ENCODE data around the gene VPREB1.
"Not testable (repeated sequence)": the region's sequence is repeated elsewhere in the genome, so short reads cannot be mapped to it uniquely, and the experiment has no call there.

The VPREB1 gene

DNA sequence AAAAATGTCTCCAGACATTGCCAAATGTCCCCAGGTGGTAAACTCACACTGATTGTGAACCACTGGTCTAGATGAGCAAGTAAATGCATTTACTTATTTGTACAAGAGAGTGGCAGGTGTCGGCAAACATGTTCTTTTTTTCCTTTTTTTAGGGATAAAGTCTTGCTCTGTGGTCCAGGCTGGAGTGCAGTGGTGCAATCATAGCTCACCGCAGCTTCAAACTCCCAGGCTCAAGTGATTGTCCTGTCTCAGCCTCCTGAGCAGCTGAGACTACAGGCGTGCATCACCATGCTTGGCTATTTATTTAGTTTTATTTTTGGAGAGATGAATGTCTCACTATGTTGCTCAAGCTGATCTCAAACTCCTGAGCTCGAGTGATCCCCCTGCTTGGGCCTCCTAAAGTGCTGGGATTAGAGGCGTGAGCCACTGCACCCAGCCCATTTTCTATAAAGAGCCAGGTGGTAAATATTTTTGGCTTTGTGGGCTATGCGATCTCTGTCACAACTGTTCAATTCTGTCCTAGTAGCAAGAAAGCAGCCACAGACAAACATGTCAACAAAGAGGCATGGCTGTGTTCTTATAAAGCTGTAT is 1.4 kb downstream of the VPREB1 start:
- DNase-seq (ENCODE audit: low read depth): no peak

DNA sequence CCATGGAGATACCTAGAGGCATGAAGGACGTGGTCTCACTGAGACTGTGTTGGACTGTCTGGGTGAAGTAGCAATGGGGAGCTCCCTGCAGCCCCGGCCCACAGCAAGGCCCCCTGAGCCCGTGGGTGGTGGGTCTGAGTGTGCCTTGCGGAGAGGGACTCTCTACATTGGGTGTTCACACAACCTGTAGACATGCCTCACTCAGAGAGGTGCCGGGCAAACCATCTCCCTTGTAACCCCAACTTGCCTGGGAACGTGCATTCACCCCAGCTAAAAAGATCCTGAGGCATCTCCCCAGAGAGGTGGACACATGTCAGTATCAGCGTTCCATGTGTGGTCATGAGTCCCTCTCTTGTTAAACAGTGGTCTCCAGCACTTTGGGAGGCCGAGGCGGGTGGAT is 2.1 kb downstream of the VPREB1 start:
- no peak for DNase-seq (ENCODE audit: low read depth)

DNA sequence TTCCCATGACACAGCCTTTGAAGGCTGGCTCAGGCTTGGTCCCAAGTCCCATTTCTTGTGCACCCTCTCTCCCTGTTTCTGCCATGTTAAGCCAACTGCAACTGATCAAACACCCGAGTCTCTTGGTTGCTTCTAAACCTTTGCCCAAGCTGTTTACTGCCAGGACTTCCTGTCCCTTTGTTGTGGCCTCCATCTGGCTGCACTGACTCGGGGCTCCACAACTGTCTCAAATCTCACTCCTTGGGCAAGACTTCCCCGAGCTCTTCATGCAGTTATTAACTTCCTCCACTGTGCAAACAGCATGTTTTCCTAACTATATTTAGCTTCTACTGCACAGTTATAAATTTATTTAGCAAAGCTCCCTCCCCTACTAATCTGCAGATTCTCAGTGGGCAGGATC is 4.3 kb downstream of the VPREB1 start:
- no peak for DNase-seq (ENCODE audit: low read depth)

DNA sequence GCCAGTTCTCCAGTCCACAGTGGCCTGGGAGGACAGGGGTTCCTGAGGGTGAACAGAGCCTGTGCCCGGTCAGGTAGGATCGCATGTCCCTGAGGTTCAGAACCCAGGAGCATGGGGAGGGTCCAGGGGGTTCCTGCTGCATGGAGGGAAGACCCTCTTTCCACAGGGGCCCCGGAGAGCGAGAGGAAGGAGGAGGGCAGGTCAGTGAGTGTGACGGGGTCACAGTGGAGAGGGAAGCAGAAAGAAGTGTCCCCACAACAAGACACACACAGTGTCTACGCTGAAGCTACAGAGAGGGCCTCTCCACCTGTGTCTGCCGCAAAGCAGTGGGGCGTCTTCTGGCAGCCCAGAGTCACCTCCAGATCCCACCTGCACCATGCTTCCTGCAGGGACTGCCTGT is 6.1 kb downstream of the VPREB1 start:
- DNase-seq (ENCODE audit: low read depth): not testable (repeated sequence)

DNA sequence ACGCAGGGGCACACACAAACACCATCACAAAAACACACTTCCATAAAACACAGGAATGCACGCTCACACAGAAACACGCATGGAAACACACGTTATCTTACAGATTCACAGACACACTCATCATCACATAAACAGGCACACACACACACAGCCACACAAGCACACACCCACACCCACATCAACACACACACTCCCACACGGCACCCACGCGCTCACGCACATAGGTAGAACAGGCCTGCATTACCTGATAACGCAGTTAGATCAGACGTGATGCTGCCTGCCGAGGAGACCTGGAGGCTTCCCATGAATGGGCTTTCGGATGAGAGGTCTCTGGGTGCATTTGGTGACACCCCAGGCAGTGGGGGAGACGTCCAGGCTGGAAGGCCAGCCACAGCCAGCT is 11.5 kb downstream of the VPREB1 start:
- DNase-seq (ENCODE audit: low read depth): not testable (repeated sequence)

DNA sequence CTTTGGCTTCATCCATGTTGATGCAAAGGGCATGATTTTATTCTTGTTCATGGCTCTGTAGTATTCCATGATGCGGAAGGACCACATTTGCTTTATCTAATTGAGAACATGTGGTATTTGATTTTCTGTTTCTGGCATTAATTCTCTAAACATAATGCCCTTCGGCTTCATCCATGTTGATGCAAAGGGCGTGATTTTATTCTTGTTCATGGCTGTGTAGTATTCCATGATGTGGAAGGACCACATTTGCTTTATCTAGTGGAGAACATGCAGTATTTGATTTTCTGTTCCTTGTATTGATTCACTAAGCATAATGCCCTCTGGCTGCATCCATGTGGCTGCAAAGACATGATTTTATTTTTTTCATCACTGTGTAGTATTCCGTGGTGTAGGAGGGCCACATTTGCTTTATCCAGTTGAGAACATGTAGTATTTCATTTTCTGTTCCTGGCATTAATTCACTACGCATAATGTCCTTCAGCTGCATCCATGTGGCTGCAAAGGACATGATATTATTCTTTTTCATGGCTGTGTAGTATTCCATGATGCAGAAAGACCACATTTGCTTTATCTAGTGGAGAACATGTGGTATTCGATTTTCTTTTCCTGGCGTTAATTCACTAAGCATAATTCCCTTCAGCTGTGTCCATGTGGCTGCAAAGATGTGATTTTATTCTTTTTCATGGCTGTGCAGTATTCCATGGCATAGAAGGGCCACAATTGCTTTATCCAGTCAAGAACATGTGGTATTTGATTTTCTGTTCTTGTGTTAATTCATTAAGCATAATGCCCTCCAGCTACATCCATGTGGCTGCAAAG is 14.2 kb downstream of the VPREB1 start:
- DNase-seq (ENCODE audit: low read depth): not testable (repeated sequence)

DNA sequence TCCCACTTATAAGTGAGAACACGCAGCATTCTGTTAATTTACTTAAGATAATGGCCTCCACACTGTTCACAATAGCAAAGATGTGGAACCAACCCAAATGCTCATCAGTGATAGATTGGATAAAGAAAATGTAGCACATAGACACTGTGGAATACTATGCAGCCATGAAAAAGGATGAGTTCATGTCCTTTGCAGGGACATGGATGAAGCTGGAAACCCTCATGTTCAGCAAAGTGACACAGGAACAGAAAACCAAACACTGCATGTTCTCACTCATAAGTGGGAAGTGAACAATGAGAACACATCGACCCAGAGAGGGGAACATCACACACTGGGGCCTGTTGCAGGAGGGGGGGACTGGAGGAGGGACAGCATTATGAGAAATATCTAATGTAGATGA is 15.6 kb downstream of the VPREB1 start:
- not testable (repeated sequence) for DNase-seq (ENCODE audit: low read depth)

DNA sequence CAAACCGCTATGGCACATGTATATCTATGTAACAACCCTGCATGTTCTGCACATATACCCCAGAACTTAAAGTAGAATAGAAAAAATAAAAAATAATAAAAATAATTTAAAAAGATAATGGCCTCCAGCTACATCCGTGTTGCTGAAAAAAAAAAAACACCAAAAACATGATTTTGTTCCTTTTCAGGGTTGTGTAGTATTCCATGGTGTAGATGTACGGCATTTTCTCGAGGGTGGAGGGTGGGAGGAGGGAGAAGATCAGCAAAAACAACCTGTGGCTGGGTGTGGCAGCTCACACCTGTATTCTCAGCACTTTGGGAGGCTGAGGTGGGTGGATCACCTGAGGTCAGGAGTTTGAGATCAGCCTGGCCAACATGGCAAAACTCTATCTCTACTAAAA is 16.0 kb downstream of the VPREB1 start:
- DNase-seq (ENCODE audit: low read depth): not testable (repeated sequence)

DNA sequence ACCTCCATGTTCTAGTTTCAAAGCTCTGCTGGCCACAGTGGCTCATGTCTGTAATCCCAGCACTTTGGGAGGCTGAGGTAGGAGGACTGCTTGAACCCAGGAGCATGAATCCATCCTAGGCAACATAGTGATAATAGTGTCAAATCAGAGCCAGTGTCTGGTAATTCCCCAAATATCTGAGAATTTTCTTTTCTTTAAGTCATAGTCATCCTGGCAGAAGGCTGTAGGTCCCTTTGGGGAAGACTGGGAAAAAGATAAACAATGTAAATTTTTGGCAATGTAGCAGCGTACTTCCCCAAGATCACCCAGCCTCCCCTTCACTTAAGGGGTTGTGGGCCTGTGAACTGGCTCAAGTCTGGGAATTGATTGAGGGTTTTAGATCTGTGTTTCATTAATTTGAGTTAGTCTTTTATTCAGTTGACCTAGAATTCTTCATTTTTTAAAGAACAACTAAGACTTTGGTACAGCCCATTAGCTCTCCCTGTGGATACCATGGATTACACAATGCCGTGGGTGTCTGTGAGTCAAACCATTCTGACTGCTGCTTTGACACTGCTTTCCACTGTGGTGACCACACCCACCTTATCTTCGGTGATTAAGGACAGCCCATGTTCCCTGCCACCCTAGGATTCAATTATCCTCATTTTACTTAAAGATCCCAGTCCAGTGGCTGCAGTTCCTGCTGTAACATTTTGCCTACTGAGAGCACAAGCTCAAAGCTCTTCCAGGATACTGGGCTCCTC is 17.9 kb downstream of the VPREB1 start:
- peak; percentile 71 for DNase-seq (ENCODE audit: low read depth)

DNA sequence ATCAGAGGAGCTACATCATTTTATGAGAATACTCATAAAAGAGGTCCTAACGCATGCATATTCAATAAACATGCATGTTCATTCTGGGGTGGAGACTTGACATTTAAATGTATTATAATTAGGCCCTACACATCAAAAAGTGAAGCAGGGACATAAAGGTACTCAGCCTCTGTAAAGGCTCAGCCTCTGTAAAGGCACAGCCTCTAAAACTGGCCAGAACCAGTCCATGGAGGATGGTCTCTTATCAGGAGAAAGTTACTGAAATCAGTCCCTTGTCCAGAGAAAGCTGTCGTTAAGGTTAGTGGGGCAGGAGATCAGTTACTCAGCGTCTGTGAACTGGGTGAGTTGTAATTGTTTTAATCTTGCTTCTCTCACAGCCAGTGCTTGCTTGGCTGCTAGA is 19.2 kb downstream of the VPREB1 start:
- not testable (repeated sequence) for DNase-seq (ENCODE audit: low read depth)

DNA sequence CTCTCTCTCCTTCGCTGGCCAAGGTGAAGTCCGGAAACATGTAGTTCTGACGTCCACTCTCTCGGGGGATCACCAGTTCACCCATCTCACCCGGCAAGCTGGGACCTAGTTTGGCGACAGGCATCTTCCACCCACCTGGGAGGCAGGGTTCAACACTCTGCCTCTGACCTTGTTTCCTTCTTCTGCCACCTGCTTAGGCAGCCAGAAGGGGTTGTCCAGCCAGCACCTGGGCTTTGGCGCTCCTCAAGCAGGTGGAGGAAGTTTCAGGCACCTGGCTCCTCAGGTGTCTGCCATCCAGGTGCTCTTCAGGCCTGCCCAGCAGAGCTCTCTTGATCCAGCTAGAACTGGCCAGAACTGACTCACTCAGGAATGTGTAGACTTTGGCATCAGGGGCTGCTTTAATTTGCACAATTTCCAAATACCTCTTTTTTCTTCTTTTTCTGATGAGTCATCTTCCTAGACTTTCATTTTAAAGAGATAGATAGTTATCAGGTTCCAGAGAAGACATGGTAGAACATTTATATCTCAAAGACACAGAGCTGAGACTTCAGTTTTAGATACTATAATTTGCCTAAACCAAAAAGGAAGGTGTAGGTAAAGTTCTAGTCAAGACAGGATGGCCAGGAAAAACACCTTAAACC is 25.6 kb downstream of the VPREB1 start:
- not testable (repeated sequence) for DNase-seq (ENCODE audit: low read depth)

DNA sequence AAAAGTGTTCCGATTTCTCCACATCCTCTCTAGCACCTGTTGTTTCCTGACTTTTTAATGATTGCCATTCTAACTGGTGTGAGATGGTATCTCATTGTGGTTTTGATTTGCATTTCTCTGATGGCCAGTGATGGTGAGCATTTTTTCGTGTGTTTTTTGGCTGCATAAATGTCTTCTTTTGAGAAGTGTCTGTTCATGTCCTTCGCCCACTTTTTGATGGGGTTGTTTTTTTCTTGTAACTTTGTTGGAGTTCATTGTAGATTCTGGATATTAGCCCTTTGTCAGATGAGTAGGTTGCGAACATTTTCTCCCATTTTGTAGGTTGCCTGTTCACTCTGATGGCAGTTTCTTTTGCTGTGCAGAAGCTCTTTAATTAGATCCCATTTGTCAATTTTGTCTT is 32.8 kb downstream of the VPREB1 start:
- not testable (repeated sequence) for DNase-seq (ENCODE audit: low read depth)

DNA sequence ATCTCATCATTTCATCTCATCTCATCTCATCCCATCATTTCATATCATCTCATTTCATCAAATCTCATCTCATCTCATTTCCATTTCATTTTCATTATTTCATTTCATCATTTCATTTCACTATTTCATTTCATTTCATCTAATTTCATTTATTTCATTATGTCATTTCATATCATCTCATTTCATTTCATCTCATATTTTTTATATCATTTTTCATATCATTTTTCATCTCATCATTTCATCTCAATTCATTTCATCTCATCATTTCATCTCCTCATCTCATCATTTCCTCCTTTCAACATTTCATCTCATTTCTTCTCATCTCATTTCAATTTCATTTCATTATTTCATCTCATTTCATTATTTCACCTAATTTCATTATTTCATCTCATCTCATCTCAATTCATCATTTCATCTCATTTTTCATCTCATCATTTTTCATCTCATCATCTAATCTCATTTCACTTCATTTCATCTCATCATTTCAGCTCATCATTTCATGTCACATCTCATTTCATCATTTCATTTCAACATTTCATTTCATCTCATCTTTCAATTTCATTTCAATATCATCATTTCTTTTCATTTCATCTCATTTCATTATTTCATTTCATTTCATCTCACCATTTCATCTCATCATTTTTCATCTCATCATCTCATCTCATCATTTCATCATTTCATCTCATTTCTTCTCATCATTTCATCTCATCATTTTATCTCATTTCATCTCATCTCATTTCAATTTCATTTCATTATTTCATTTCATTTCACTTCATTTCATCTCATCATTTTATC is 40.6 kb downstream of the VPREB1 start:
- not testable (repeated sequence) for DNase-seq (ENCODE audit: low read depth)

DNA sequence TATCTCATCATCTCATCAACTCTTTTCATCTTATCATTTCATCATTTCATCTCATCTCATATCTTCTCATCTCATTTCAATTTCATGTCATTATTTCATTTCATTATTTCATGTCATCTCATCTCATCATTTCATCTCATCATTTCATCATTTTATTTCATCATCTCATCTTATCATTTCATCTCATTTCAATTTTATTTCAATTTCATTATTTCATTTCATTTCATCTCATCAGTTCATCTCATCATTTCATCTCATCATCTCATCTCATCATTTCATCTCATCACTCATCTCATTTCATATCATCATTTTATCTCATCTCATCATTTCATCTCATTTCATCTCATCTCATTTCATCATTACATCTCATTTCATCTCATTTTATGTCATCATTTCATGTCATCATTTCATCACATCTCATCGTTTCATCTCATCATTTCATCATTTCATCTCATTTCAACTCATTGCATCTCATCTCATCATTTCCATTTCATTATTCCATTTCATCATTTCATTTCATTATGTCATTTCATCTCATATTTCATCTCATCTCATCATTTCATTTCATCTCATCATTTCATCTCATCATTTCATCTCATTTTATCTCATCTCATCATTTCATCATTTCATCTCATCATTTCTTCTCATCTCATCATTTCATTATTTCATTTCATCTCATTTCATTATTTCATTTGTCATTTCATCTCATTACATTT is 42.0 kb downstream of the VPREB1 start:
- not testable (repeated sequence) for DNase-seq (ENCODE audit: low read depth)

DNA sequence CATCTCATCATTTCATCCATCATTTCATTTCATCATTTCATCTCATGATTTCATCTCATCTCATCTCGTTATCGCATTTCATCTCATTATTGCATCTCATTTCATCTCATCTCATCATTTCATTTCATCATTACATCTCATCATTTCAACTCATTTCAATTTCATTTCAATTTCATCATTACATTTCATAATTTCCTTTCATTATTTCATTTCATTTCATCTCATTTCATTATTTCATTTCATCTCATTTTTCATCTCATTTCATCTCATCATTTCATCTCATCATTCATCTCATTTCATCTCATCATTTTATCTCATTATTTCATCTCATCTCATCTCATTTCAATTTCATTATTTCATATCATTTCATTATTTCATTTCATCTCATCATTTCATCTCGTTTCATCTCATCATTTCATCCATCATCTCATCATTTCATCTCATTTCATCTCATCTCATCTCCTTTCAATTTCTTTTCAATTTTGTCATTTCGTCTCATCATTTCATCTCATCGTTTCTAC is 42.6 kb downstream of the VPREB1 start:
- DNase-seq (ENCODE audit: low read depth): not testable (repeated sequence)

DNA sequence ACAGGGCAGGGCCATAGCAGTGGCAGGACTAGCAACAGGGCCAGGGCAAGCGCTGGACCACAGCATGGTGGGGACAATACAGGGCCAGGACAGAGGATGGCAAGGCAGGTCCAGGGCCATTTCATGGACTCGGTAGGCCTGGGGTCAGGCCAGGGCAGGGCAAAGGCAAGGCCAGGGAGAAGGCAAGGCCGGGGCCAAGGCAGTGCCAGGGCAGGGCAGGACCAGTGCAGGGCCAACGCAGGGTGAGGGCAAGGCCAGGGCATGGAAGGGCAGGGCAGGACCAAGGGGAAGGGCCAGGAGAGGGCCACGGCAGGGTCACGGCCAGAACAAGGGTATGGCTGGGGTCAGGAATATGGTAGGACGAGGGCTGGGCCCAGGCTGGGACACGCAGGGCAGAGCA is 45.1 kb downstream of the VPREB1 start:
- DNase-seq (ENCODE audit: low read depth): not testable (repeated sequence)

DNA sequence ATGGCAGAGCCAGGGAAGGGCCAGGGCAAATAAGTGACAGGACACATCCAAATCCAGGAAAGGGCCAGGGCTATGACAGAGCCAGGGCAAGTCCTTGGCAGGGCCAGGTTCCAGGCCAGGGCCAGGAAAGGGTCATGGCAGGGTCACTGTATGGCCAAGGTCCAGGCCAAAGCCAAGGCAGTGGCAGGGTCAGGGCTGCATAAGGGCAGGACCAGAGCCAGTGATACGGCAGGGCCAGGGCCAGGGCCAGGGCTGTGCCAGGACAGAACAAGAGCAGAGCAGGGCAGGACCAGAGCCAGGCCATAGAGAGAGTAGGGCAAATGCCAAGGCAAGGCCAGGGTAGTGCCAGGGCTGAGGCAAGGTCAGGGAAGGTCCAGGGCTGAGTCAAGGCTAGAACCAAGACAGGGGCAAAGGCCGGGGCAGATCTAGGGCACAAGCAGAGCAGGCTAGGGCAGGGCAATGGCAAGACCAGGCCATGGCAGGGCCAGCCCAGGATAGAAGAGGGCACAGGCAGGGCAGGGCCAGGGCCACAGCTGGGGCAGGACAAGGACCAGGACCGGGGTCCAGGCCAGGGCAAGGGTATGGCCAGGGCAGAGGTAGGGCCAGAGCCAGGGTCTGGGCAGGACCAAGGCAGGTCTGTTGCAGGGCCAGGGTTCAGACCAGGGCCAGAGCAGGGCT is 46.7 kb downstream of the VPREB1 start:
- not testable (repeated sequence) for DNase-seq (ENCODE audit: low read depth)

DNA sequence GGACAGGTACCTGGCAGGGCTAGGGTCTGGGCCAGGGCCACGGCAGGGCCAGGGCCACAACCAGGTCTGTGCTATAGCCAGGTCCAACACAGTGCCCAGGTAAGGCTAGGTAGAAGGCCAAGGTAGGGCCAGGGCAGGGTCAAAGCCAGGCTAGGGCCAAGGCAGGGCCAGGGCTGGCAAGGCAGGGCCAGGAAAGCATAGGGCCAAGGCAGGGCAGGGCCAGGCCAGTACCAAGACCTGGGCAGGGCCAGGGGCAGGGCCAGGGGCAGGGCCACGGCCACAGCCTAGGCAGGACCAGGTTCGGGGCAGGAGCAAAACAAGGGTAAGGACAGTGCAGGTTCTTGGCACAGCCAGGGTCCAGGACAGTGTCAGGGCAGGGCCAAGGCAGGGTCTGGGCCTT is 48.1 kb downstream of the VPREB1 start:
- DNase-seq (ENCODE audit: low read depth): not testable (repeated sequence)

DNA sequence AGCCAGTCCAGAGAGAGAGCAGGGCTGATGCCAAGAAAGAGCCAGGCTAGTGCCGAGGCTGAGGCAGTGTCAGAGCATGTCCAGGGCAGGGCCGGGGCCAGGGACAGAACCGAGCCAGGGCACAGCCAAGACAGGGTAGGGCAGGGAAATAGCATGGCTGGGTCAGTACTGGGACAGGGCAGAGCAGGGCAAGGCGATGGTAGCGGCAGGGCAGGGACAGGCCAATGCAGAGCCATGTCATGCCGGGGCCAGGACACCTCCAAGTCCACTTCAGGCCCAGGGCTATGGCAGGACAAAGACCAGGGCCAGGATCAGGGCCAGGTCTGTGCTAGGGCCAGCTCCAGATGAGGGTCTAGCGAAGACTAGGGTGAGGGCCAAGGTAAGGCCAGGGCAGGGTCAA is 48.9 kb downstream of the VPREB1 start:
- not testable (repeated sequence) for DNase-seq (ENCODE audit: low read depth)

DNA sequence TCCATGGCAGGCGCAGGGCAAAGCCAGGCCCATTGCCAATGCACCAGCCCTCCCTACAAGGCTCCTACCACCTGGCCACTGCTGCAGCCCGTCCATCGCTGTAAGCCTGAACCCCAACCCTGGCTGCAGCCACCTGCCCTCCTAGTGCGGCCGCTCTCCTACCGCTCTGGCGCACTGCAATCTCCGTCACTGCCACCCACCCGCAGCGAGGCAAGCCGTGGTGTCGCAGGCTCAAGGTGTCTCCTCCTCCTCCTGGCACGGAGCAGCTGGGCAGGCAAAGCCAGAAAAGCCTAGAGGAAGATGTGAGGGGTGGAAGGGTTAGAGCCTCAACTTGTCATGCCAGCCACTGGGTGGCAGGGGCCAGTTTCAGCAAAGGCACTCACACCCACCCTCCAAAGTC is 50.1 kb downstream of the VPREB1 start:
- not testable (repeated sequence) for DNase-seq (ENCODE audit: low read depth)
